Neutrophil (primary cell): ENCODE data around the gene CCDC195.

Experiments used
- H3K27ac ChIP-seq: fragments of 200-600 bp; sonication (generic); 2 replicates; pipeline ENCODE4 v1.5.1; 2016; ENCODE audit warnings: mild to moderate bottlenecking, moderate library complexity
- H3K27me3 ChIP-seq: fragments of 200-600 bp; sonication (generic); 2 replicates; pipeline ENCODE4 v1.6.0; 2016; ENCODE audit warnings: mild to moderate bottlenecking
- H3K36me3 ChIP-seq: fragments of 200-600 bp; sonication (generic); 2 replicates; pipeline ENCODE4 v1.5.1; 2017
- H3K4me1 ChIP-seq, 2 experiments: fragments of 200-600 bp in 1 of 2; sonication (generic) in 1 of 2; 1 replicate in 1 of 2; 2 replicates in 1 of 2; pipeline versions ENCODE4 v1.5.1 to v1.6.1; 2013 to 2016; ENCODE audit warnings: low read depth in 1 of 2, low read length in 1 of 2, mild to moderate bottlenecking in 1 of 2, moderate library complexity in 1 of 2; ENCODE audit not compliant: control insufficient read depth in 1 of 2, insufficient read depth in 1 of 2
- H3K4me3 ChIP-seq, 2 experiments: fragments of 200-600 bp in 1 of 2; sonication (generic) in 1 of 2; 1 replicate in 1 of 2; 2 replicates in 1 of 2; pipeline ENCODE4 v1.5.1; 2013 to 2016; ENCODE audit warnings: low read depth in 1 of 2, low read length in 1 of 2, mild to moderate bottlenecking in 1 of 2, moderate library complexity in 1 of 2
- H3K9me3 ChIP-seq: fragments of 200-600 bp; sonication (generic); 2 replicates; pipeline ENCODE4 v1.5.1; 2016
- TF ChIP-seq, protein P1 (sequence below): fragments of 200-600 bp; sonication (generic); IDR thresholded peaks from 2 replicates; pipeline ENCODE4 v1.5.1; 2016; ENCODE audit warnings: antibody characterized with exemption

CCDC195 gene

DNA sequence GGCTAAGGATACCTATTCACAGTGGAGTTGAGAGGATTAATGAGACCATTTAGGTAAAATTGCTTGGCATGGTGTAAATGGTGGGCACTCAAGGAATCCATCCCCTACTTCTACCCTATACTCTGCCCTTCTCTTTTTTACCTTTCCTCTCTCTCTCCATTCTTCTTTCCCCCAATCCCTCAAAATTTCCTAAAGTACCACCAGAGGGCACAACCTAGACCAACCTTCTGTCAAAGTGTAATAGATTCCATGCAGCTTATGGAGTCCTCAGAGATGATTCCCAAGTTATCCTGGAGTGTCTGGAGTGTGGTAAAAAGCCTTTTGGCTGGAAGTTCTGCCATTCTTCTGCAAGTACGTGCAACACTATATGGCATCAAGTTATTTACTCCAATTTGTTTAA is 33.0 kb upstream of the CCDC195 start:
- TF ChIP-seq, protein P1, sequence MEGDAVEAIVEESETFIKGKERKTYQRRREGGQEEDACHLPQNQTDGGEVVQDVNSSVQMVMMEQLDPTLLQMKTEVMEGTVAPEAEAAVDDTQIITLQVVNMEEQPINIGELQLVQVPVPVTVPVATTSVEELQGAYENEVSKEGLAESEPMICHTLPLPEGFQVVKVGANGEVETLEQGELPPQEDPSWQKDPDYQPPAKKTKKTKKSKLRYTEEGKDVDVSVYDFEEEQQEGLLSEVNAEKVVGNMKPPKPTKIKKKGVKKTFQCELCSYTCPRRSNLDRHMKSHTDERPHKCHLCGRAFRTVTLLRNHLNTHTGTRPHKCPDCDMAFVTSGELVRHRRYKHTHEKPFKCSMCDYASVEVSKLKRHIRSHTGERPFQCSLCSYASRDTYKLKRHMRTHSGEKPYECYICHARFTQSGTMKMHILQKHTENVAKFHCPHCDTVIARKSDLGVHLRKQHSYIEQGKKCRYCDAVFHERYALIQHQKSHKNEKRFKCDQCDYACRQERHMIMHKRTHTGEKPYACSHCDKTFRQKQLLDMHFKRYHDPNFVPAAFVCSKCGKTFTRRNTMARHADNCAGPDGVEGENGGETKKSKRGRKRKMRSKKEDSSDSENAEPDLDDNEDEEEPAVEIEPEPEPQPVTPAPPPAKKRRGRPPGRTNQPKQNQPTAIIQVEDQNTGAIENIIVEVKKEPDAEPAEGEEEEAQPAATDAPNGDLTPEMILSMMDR: no peak
- no peak overlapping the region for H3K27ac ChIP-seq

GRCh38 chr2:224747765-224748164 is 31.6 kb upstream of the CCDC195 start:
- Histone ChIP-seq H3K4me1 (no peaks in the 10 kb centered on the region), H3K36me3 (no peaks in the 10 kb centered on the region), H3K27ac (no peak overlapping the region), H3K9me3 (no peaks in the 10 kb centered on the region), H3K4me3 (no peak overlapping the region), H3K27me3 (no peaks in the 10 kb centered on the region)
- TF ChIP-seq, protein P1: no peak

More for the DNA sequence above, 33.0 kb upstream of the CCDC195 start:
- Histone ChIP-seq H3K4me1 (no peaks in the 10 kb centered on the region), H3K9me3 (no peaks in the 10 kb centered on the region), H3K36me3 (no peaks in the 10 kb centered on the region), H3K4me3 (no peak overlapping the region), H3K27me3 (no peaks in the 10 kb centered on the region)

GRCh38 chr2:224736227-224736626 is 20.1 kb upstream of the CCDC195 start:
- H3K4me3 ChIP-seq: no peak overlapping the region
- no peaks in the 10 kb centered on the region for H3K27me3 ChIP-seq
- no peaks in the 10 kb centered on the region for H3K4me1 ChIP-seq
- no peak overlapping the region for H3K27ac ChIP-seq
- TF ChIP-seq, protein P1: no peak
- H3K9me3 ChIP-seq: no peaks in the 10 kb centered on the region
- H3K36me3 ChIP-seq: no peaks in the 10 kb centered on the region

- H3K4me1 ChIP-seq: no peaks in the 10 kb centered on the region
- TF ChIP-seq, protein P1: no peak
- no peaks in the 10 kb centered on the region for H3K36me3 ChIP-seq
- H3K27me3 ChIP-seq: no peaks in the 10 kb centered on the region
- no peaks in the 10 kb centered on the region for H3K9me3 ChIP-seq
- no peak overlapping the region for H3K27ac ChIP-seq
- H3K4me3 ChIP-seq: no peak overlapping the region
These were observed 18.8 kb upstream of the CCDC195 start for GRCh38 chr2:224734949-224735348.

GRCh38 chr2:224731665-224732064 is 15.5 kb upstream of the CCDC195 start:
- TF ChIP-seq, protein P1: no peak

DNA sequence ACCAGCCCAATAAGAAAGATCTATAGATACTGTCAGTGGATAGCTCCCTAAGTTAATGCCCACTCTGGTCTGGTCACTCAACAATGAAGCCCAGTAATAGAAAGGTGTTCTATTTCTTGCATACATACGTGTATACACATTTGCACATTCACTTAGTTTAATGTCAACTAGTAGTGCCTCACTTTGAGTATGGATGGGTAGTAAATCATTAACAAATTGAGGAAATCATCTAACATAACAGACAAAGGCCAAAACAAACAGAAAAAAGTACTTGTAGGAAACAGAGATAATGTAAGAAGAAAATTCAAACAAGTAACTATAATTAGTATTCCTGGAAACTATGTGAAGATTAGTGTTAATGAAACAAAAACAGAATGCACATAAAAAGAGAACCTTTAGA is 13.3 kb upstream of the CCDC195 start:
- Histone ChIP-seq H3K9me3 (no peaks in the 10 kb centered on the region), H3K27ac (no peak overlapping the region), H3K36me3 (no peaks in the 10 kb centered on the region), H3K4me3 (no peak overlapping the region), H3K4me1 (no peaks in the 10 kb centered on the region), H3K27me3 (no peaks in the 10 kb centered on the region)
- TF ChIP-seq, protein P1: no peak

More at GRCh38 chr2:224731665-224732064, 15.5 kb upstream of the CCDC195 start:
- H3K4me1 ChIP-seq: no peaks in the 10 kb centered on the region
- H3K36me3 ChIP-seq: no peaks in the 10 kb centered on the region
- no peak overlapping the region for H3K27ac ChIP-seq
- no peak overlapping the region for H3K4me3 ChIP-seq
- no peaks in the 10 kb centered on the region for H3K9me3 ChIP-seq
- no peaks in the 10 kb centered on the region for H3K27me3 ChIP-seq
